Endothelial cell of umbilical vein (primary cell): Measurements from ENCODE around the gene CCDC3. TPM values are rescaled to one million over a fixed set of nuclear protein-coding genes. Genes with fewer than 3 reads are reported as not detected.

Source experiments
- BruUV-seq: library from RNA; stranded (reverse); fragments of 400-500 nt; replicated peaks from 2 replicates; lab custom pipeline; 2021; lab: Mats Ljungman, UMichigan
- CTCF ChIA-PET: fragments of 300-600, 350-600 bp; sonication (Branson Sonifier 250); formaldehyde crosslinking; loops from one replicate; lab custom pipeline; 2021; ENCODE audit warnings: antibody characterized with exemption, inconsistent platforms; lab: Charles Lee
- POLR2A ChIA-PET: fragments of 300-600, 350-600 bp; sonication (Branson Sonifier 250); formaldehyde crosslinking; loops from one replicate; lab custom pipeline; 2021; ENCODE audit warnings: antibody characterized with exemption, inconsistent platforms; lab: Charles Lee
- DNase-seq: peaks from one replicate; pipeline ENCODE4 v3.0.0-alpha.2; 2011; ENCODE audit warnings: low read depth, low spot score
- FAIRE-seq: peaks from 2 replicates; lab custom pipeline; 2011; peaks lifted over from hg19 to GRCh38; lab: Jason Lieb, UNC
- H2AFZ ChIP-seq: 2 replicates; pipeline ENCODE4 v1.6.0; 2012; ENCODE audit warnings: low read depth, low read length, control low read depth, inconsistent platforms
- H3K27ac ChIP-seq: 2 replicates; pipeline ENCODE4 v1.5.1; 2011; ENCODE audit warnings: low read depth, mild to moderate bottlenecking, control low read depth, low read length, moderate library complexity; ENCODE audit not compliant: insufficient read depth
- H3K27me3 ChIP-seq, 2 experiments: 2 replicates each; pipeline versions ENCODE4 v1.6.0 to v1.6.1; 2011; ENCODE audit warnings: low read length in 2 of 2, mixed read lengths in 1 of 2; ENCODE audit not compliant: control insufficient read depth in 2 of 2, insufficient read depth in 2 of 2
- H3K36me3 ChIP-seq, 2 experiments: 2 replicates in 1 of 2; 3 replicates in 1 of 2; pipeline ENCODE4 v1.5.1; 2011; ENCODE audit warnings: low read length in 2 of 2, mild to moderate bottlenecking in 1 of 2, moderate library complexity in 1 of 2; ENCODE audit not compliant: control insufficient read depth in 2 of 2, insufficient read depth in 2 of 2; ENCODE audit errors: extremely low read depth in 1 of 2
- H3K4me1 ChIP-seq: 3 replicates; pipeline ENCODE4 v1.5.1; 2011; ENCODE audit warnings: mild to moderate bottlenecking, low read length; ENCODE audit not compliant: control insufficient read depth, insufficient read depth; ENCODE audit errors: extremely low read depth
- H3K4me2 ChIP-seq: 2 replicates; pipeline ENCODE4 v1.6.1; 2011; ENCODE audit warnings: low read length, control low read depth, mixed read lengths; ENCODE audit not compliant: insufficient read depth
- H3K4me3 ChIP-seq, 3 experiments: fragments of 200-600 bp in 1 of 3; sonication (generic), shearing (Covaris generic) in 1 of 3; replicated peaks in 1 of 3; 2 replicates each; pipeline ENCODE4 v1.5.1; 2011 to 2016; ENCODE audit warnings: control low read depth in 3 of 3, low read length in 3 of 3, mild to moderate bottlenecking in 2 of 3, inconsistent platforms in 1 of 3, low read depth in 1 of 3, moderate library complexity in 1 of 3; ENCODE audit not compliant: insufficient read depth in 1 of 3
- H3K79me2 ChIP-seq: 2 replicates; pipeline ENCODE4 v1.6.0; 2012; ENCODE audit warnings: low read length, inconsistent platforms; ENCODE audit not compliant: control insufficient read depth, insufficient read depth
- H3K9ac ChIP-seq: replicated peaks from 2 replicates; pipeline ENCODE3; 2011; ENCODE audit warnings: low read length, control low read depth; ENCODE audit not compliant: insufficient read depth; ENCODE audit errors: extremely low read depth
- H3K9me1 ChIP-seq: replicated peaks from 3 replicates; pipeline ENCODE4 v1.6.0; 2011; ENCODE audit warnings: mild to moderate bottlenecking, low read length; ENCODE audit not compliant: control insufficient read depth, insufficient read depth; ENCODE audit errors: extremely low read depth
- H3K9me3 ChIP-seq: replicated peaks from 2 replicates; pipeline ENCODE4 v1.5.1; 2012; ENCODE audit warnings: low read length, inconsistent platforms; ENCODE audit not compliant: control insufficient read depth, insufficient read depth
- H4K20me1 ChIP-seq: replicated peaks from 2 replicates; pipeline ENCODE3; 2011; ENCODE audit warnings: mild to moderate bottlenecking, low read length; ENCODE audit not compliant: control insufficient read depth, insufficient read depth; ENCODE audit errors: extremely low read depth
- CTCF ChIP-seq, 2 donors: IDR thresholded peaks; 1 replicate in 1 of 2; 2 replicates in 1 of 2; pipeline ENCODE4 v1.5.1; 2011; ENCODE audit warnings: low read length in 2 of 2, mild to moderate bottlenecking in 2 of 2, moderate library complexity in 2 of 2, control low read depth in 1 of 2, inconsistent platforms in 1 of 2, low read depth in 1 of 2; ENCODE audit not compliant: insufficient read depth in 1 of 2; ENCODE audit errors: extremely low read depth in 1 of 2
- EZH2 ChIP-seq: IDR thresholded peaks from 2 replicates; pipeline ENCODE4 v1.6.1; 2012; ENCODE audit warnings: borderline replicate concordance, low read depth, mild to moderate bottlenecking, moderate library complexity, low read length, inconsistent platforms; ENCODE audit not compliant: severe bottlenecking
- FOS ChIP-seq: IDR thresholded peaks from 2 replicates; pipeline ENCODE4 v1.6.1; 2011; ENCODE audit warnings: mild to moderate bottlenecking, low read length, moderate library complexity, borderline replicate concordance; ENCODE audit not compliant: insufficient read depth
- GATA2 ChIP-seq: IDR thresholded peaks from 2 replicates; pipeline ENCODE4 v1.7.0; 2011; ENCODE audit warnings: low read depth, mild to moderate bottlenecking, moderate library complexity, mixed read lengths, low read length; ENCODE audit not compliant: insufficient read length, insufficient read depth
- JUN ChIP-seq: IDR thresholded peaks from 2 replicates; pipeline ENCODE4 v1.6.1; 2011; ENCODE audit warnings: borderline replicate concordance, low read depth; ENCODE audit not compliant: insufficient read length, insufficient read depth
- MYC ChIP-seq: IDR thresholded peaks from one replicate; pipeline ENCODE4 v1.6.1; 2011; ENCODE audit warnings: mild to moderate bottlenecking, low read depth, low read length
- POLR2A ChIP-seq: IDR thresholded peaks from 2 replicates; pipeline ENCODE4 v1.6.1; 2012; ENCODE audit warnings: low read depth, mild to moderate bottlenecking, control low read depth, low read length
- POLR2AphosphoS5 ChIP-seq: IDR thresholded peaks from 2 replicates; pipeline ENCODE4 v1.6.1; 2012; ENCODE audit warnings: low read depth, mild to moderate bottlenecking, control low read depth, low read length, moderate library complexity; ENCODE audit not compliant: insufficient read depth
- dilution Hi-C: fragments of 300-500 bp; cut with MboI; formaldehyde crosslinking; loops from one replicate; pipeline ENCODE4 v1.15.0; 2019; ENCODE audit warnings: low sequenced_read_pairs; ENCODE audit not compliant: extremely low pct_ligation_motif_present
- intact Hi-C: fragments of 100-400 bp; cut with micrococcal nuclease; formaldehyde crosslinking; loops from one replicate; pipeline ENCODE4 v1.10.0; 2022
- polyA plus RNA-seq, 4 experiments: library from polyadenylated mRNA; depleted of rRNA in 3 of 4; stranded (reverse) in 3 of 4; unstranded in 1 of 4; fragments of >200 nt; gene quantifications; 2 replicates each; pipeline versions ENCODE4 v1.2.1 to v1.2.3, GENCODE V29; 2011 to 2012; ENCODE audit warnings: missing spikeins in 1 of 4
- total RNA-seq: library from RNA; stranded (reverse); gene quantifications from 2 replicates; pipeline ENCODE4 v1.2.3, GENCODE V29; 2021
- TF ChIP-seq, protein P1 (sequence below): IDR thresholded peaks from 2 replicates; pipeline ENCODE4 v1.6.1; 2011; ENCODE audit not compliant: insufficient read depth, insufficient read length

CCDC3 gene
- total and polyA plus RNA-seq, 2 donors (not counting 3 experiments of a cell fraction or from before 2014, with no cell fraction given): 0.90 to 1.4 TPM

DNA sequence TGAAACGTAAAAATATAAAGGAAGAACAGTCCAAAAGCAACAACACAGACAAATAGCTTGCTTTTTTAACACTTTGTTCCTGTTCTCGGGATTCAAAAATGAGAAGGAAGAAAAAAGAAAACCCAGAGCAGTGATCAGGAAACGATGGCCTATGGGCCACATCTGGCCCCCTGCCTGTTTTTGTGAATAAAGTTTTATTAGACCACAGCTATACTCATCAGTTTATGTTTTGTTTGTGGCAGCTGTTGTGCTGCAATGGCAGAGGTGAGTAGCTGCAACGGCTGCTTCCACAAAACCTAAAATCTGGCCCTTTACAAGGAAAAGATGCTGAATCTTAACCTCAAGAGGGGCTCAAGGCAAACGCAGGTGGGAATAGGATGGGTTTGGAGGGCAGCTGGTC is 96.4 kb downstream of the CCDC3 start:
- H3K4me1 ChIP-seq: peaks cover 5% of the 10 kb centered on the region
- no peak overlapping the region for H3K4me2 ChIP-seq
- H3K79me2 ChIP-seq: no peaks in the 10 kb centered on the region
- no peaks in the 10 kb centered on the region for H3K9me1 ChIP-seq
- dilution Hi-C loops (no loop called here), intact Hi-C loops (no loop called here)
- DNase-seq (no peak), FAIRE-seq (no peak)
- no peak overlapping the region for H3K4me3 ChIP-seq
- no peak overlapping the region for H3K27ac ChIP-seq
- BruUV-seq: no TSS peak
- H3K27me3 ChIP-seq: peaks cover 0 to 2% of the 10 kb centered on the region in 2 experiments
- no peaks in the 10 kb centered on the region for H3K9me3 ChIP-seq
- H4K20me1 ChIP-seq: no peaks in the 10 kb centered on the region
- CTCF ChIA-PET: interaction anchor here (0.8 to 9.3 kb wide), 7 partner anchors 122 to 641 kb away, joined by 3 to 237 read pairs (median 4); no protein-coding TSS in a partner anchor
- POLR2A ChIA-PET: no interaction called here
- no peak overlapping the region for H3K9ac ChIP-seq
- no peak overlapping the region for H2AFZ ChIP-seq
- TF ChIP-seq JUN: no peak
- no peak for TF ChIP-seq GATA2
- no peak for TF ChIP-seq FOS
- TF ChIP-seq POLR2AphosphoS5: no peak
- TF ChIP-seq CTCF (IDR thresholded peaks at IDR 0.05; ENCODE audit: extremely low read depth in 1 of 2, insufficient read depth in 1 of 2, low read depth in 1 of 2, low read length in 2 of 2): no peak
- TF ChIP-seq POLR2A: no peak
- TF ChIP-seq, protein P1, sequence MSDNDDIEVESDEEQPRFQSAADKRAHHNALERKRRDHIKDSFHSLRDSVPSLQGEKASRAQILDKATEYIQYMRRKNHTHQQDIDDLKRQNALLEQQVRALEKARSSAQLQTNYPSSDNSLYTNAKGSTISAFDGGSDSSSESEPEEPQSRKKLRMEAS: no peak
- no peak for TF ChIP-seq EZH2
- TF ChIP-seq MYC: no peak
- H3K36me3 ChIP-seq: no peaks in the 10 kb centered on the region
